Stomach (tissue), 9 donors: Measurements from ENCODE around the gene GBP5. TPM values are rescaled to one million over a fixed set of nuclear protein-coding genes. Genes with fewer than 3 reads are reported as not detected.
"Not testable (repeated sequence)": the region's sequence is repeated elsewhere in the genome, so short reads cannot be mapped to it uniquely, and the experiment has no call there.

Experiments
- DNase-seq, 2 donors: peaks; one replicate each; pipeline versions ENCODE4 v3.0.0 to v3.0.0-alpha.2; 2013 to 2019
- H3K27ac ChIP-seq, 5 donors: fragments of 200-600 bp in 4 of 5; sonication (generic) in 4 of 5; one replicate each; pipeline ENCODE4 v1.5.1; 2013 to 2019; ENCODE audit warnings: mild to moderate bottlenecking in 1 of 5, moderate library complexity in 1 of 5
- H3K27me3 ChIP-seq, 3 donors: fragments of 200-600 bp; sonication (generic); one replicate each; pipeline ENCODE4 v1.5.1; 2017 to 2019; ENCODE audit warnings: mixed run types in 1 of 3
- H3K36me3 ChIP-seq, 4 donors: fragments of 200-600 bp; sonication (generic); 1 replicate in 3 of 4; 2 replicates in 1 of 4; pipeline ENCODE4 v1.5.1; 2016 to 2019
- H3K4me1 ChIP-seq, 4 donors: fragments of 200-600 bp; sonication (generic); one replicate each; pipeline ENCODE4 v1.5.1; 2016 to 2019
- H3K4me3 ChIP-seq, 4 donors: fragments of 200-600 bp; sonication (generic) in 3 of 4; one replicate each; pipeline ENCODE4 v1.5.1; 2016 to 2019; ENCODE audit warnings: mild to moderate bottlenecking in 1 of 4
- H3K9me3 ChIP-seq, 4 donors: fragments of 200-600 bp; sonication (generic); one replicate each; pipeline ENCODE4 v1.5.1; 2016 to 2019
- CTCF ChIP-seq, 7 experiments: fragments of 450-650 bp in 4 of 7; fragments of 200-600 bp in 3 of 7; sonication (generic) in 3 of 7; IDR thresholded peaks; one replicate each; pipeline ENCODE4 v1.5.1; 2016 to 2019; ENCODE audit warnings: antibody characterized with exemption in 7 of 7, control low read depth in 2 of 7, mild to moderate bottlenecking in 1 of 7
- EP300 ChIP-seq: sonication (generic); formaldehyde crosslinking; IDR thresholded peaks from one replicate; pipeline ENCODE4 v1.6.1; 2017; ENCODE audit warnings: antibody characterized with exemption
- POLR2A ChIP-seq, 4 donors: fragments of 450-650 bp; IDR thresholded peaks; one replicate each; pipeline ENCODE4 v1.6.1; 2016; ENCODE audit warnings: antibody characterized with exemption in 4 of 4, control low read depth in 2 of 4, mild to moderate bottlenecking in 1 of 4, moderate library complexity in 1 of 4
- POLR2AphosphoS5 ChIP-seq, 3 donors: sonication (generic); formaldehyde crosslinking; IDR thresholded peaks; one replicate each; pipeline ENCODE4 v1.6.1; 2016; ENCODE audit warnings: antibody characterized with exemption in 3 of 3
- WGBS, 5 donors: extraction: QIAGEN DNeasy Blood & Tissue Kit in 3 of 5; methylation state at CpG; one replicate each; pipeline versions ENCODE4 v1.1.5 to v1.1.7; 2013 to 2018; 5-methylcytosine and 5-hydroxymethylcytosine counted together
- intact Hi-C: fragments of 100-400 bp; cut with DNase I; formaldehyde crosslinking; loops from one replicate; pipeline ENCODE4 v1.15.1; 2023; ENCODE audit warnings: low total_unique reads
- polyA plus RNA-seq, 3 donors: library from polyadenylated mRNA; stranded (reverse); fragments of 200-250 nt; gene quantifications; one replicate each; pipeline ENCODE4 v1.2.3, GENCODE V29; 2013
- total RNA-seq, 5 donors: library from RNA; depleted of rRNA; stranded (reverse); fragments of >200 nt; gene quantifications; one replicate each; pipeline versions ENCODE4 v1.1.0 to v1.2.3, GENCODE V29; 2014 to 2016
- donor health status: healthy with polysubstance abuse.
- donor health status: Bipolar disorder and iron deficiency.
- donor health status: healthy.

The GBP5 gene
- total and polyA plus RNA-seq, 8 donors, result 0.75 to 28.6 (median 2.5) TPM; not detected in 2

GRCh38 chr1:89304572-89305230, 32.0 kb upstream of the GBP5 start:
- intact Hi-C loops, result no loop called here
- no peaks in the 10 kb centered on the region for H3K9me3 ChIP-seq
- WGBS, 5 donors, result 83 to 94% (median 88%) methylated on average over 2 of the region's 2 CpGs
- DNase-seq, result no peak
- no peaks in the 10 kb centered on the region for H3K27me3 ChIP-seq
- TF ChIP-seq EP300 (no peak), CTCF (IDR thresholded peaks at IDR 0.05) (no peak), POLR2AphosphoS5 (IDR thresholded peaks at IDR 0.05) (no peak), POLR2A (IDR thresholded peaks at IDR 0.05) (no peak)
- H3K36me3 ChIP-seq, result no peaks in the 10 kb centered on the region
- peaks cover 0 to 4% (median under 1%) of the 10 kb centered on the region in 4 donors for H3K4me1 ChIP-seq
- H3K27ac ChIP-seq, result no peak overlapping the region
- no peak overlapping the region for H3K4me3 ChIP-seq

DNA sequence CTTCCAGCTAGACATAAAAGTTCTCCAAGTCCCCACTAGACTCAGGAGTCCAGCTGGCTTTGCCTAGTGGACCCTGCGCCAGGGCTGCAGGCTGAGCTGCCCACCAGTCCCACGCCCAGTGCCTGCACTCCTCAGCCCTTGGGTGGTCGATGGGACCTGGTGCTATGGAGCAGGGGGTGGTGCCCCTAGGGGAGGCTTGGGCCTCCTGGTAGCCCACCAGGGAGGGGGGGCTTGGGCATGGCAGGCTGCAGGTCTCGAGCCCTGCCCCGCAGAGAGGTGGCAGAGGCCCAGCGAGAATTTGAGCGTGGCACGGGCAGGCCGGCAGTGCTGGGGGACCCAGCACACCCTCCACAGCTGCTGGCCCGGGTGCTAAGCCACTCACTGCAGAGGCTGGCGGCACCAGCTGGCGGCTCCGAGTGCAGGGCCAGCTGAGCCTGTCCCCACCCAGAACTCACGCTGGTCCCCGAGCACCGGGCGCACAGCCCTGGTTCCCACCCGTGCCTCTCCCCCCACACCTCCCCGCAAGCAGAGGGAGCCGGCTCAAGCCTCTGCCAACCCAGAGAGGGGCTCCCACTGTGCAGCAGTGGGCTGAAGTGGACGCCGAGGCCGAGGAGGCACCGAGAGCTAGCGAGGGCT, 30.2 kb upstream of the GBP5 start:
- Histone ChIP-seq H3K27ac (no peak overlapping the region), H3K27me3 (no peaks in the 10 kb centered on the region), H3K9me3 (no peaks in the 10 kb centered on the region), H3K36me3 (no peaks in the 10 kb centered on the region), H3K4me3 (no peak overlapping the region), H3K4me1 (peaks cover 0 to 10% (median 3%) of the 10 kb centered on the region in 4 donors)
- intact Hi-C loops, result no loop called here
- TF ChIP-seq EP300 (no peak), POLR2AphosphoS5 (IDR thresholded peaks at IDR 0.05) (no peak), CTCF (IDR thresholded peaks at IDR 0.05) (no peak), POLR2A (IDR thresholded peaks at IDR 0.05) (no peak)
- no peak for DNase-seq
- 92 to 97% (median 96%) methylated on average over 10 to 25 of the region's 25 CpGs for WGBS, 5 donors

DNA sequence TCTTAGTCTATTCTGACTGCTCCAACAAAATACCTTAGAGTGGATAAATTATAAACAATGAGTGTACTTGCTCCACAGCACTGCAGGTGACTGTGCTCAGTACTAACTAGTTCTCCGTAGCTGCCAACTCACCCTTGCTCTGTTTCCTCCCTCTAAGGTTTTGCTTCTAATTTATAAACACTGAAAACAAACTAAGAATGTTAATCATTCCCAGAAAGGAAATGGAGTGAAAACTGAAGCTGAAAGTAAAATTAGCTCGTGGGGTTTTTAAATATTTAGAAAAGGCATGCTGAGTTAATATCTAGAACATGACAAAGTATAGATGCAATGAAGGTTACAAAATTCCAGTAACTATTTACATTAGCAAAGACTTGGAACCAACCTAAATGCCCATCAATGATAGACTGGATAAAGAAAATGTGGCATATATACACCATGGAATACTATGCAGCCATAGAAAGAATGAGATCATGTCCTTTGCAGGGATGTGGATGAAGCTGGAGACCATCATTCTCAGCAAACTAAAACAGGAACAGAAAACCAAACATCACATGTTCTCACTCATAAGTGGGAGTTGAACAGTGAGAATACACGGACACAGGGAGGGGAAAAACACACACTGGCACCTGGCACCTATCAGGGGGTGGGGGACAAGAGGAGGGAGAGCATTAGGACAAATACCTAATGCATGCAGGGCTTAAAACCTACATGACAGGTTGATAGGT, 27.2 kb upstream of the GBP5 start:
- H3K36me3 ChIP-seq, H3K27me3 ChIP-seq, DNase-seq, H3K9me3 ChIP-seq, H3K4me3 ChIP-seq, intact Hi-C loops, H3K4me1 ChIP-seq: not testable (repeated sequence)
- H3K27ac ChIP-seq, result peak overlapping the region in 1 of 5 donors; percentile 45
- 12 to 34% (median 23%) methylated on average over 3 of the region's 3 CpGs for WGBS, 5 donors

DNA sequence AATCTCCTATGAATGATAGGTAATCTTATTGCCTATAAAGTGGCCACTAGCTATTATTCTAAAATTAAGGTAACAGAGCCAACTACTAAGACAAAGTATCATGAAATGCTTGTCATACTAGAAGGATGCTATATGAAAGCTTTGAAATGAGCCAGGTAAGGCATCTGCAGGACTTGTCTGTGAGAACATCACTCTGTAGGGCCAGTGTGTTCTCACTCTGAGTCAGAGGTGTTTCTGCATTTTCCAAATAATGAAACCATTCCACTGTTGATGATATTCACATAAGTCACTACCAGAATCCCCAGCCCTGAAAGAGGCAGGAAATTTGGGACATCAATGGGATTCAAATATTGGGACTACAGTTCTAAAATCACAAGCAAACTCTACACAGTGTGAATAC, 25.8 kb upstream of the GBP5 start:
- Histone ChIP-seq H3K4me3 (no peak overlapping the region), H3K4me1 (peaks cover 0 to 10% (median 3%) of the 10 kb centered on the region in 4 donors), H3K9me3 (no peaks in the 10 kb centered on the region), H3K27ac (no peak overlapping the region), H3K36me3 (no peaks in the 10 kb centered on the region), H3K27me3 (no peaks in the 10 kb centered on the region)
- intact Hi-C loops, result no loop called here
- no peak for DNase-seq
- no peak for TF ChIP-seq POLR2A (IDR thresholded peaks at IDR 0.05)
- no peak for TF ChIP-seq CTCF (IDR thresholded peaks at IDR 0.05)
- TF ChIP-seq POLR2AphosphoS5 (IDR thresholded peaks at IDR 0.05), result no peak
- no peak for TF ChIP-seq EP300
